BE2C (cell line): Measurements from ENCODE around the gene SPHK2.

ENCODE experiments used
- DNase-seq: peaks from one replicate; pipeline ENCODE4 v3.0.0-alpha.2; 2020
- H3K27me3 ChIP-seq: fragments of 250-450 bp; sonication (Bioruptor Pico); 2 replicates; pipeline ENCODE4 v1.5.1; 2020; ENCODE audit warnings: mild to moderate bottlenecking
- H3K36me3 ChIP-seq: fragments of 250-450 bp; sonication (Bioruptor Pico); 2 replicates; pipeline ENCODE4 v1.5.1; 2020; ENCODE audit warnings: mild to moderate bottlenecking
- H3K4me1 ChIP-seq: fragments of 250-450 bp; sonication (Bioruptor Pico); 2 replicates; pipeline ENCODE4 v1.5.1; 2020
- H3K4me3 ChIP-seq: 2 replicates; pipeline ENCODE4 v1.5.1; 2011; ENCODE audit warnings: low read depth, low read length
- H3K9me3 ChIP-seq: fragments of 250-450 bp; sonication (Bioruptor Pico); 2 replicates; pipeline ENCODE4 v1.5.1; 2020
- TF ChIP-seq, protein P1 (sequence below): IDR thresholded peaks from 2 replicates; pipeline ENCODE4 v1.5.1; 2012; ENCODE audit warnings: mild to moderate bottlenecking, low read depth, low read length

The SPHK2 gene

DNA sequence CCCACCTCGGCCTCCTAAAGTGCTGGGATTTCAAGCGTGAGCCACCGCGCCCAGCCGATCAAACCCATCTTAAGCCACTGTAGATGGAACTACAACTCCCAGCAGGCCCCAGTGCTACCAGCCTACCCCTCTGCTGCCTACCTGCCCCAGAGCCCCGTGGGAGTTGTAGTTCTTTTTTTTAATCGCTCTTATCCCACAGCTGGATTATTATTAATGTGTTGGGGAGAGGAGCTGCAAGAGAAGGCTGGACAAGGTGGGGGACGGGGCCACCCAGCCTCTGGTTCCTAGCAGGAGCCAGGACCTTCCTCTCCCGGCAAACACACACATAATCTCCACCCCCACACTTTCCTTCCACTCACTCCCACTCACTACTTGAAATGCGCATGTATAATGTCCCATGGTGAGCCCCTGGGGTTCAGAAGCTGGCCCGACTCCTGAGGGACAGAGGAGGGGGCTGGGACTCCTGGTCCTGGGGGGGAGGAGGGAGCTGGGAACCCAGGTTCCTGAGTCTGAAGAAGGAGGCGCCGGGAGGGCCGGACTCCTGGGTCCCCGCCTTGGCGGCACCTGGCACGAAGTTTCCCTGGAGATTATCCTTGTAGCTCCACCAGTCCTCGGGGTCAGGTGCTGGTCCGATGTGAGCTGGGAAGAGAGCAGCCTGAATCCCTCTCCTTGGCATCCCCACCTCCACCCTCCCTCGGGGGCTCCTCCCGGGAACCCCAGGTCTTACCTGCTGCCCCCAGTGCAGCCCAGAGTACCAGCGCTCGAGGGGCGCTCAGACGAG lies 25.7 kb downstream of the SPHK2 start:
- TF ChIP-seq, protein P1, sequence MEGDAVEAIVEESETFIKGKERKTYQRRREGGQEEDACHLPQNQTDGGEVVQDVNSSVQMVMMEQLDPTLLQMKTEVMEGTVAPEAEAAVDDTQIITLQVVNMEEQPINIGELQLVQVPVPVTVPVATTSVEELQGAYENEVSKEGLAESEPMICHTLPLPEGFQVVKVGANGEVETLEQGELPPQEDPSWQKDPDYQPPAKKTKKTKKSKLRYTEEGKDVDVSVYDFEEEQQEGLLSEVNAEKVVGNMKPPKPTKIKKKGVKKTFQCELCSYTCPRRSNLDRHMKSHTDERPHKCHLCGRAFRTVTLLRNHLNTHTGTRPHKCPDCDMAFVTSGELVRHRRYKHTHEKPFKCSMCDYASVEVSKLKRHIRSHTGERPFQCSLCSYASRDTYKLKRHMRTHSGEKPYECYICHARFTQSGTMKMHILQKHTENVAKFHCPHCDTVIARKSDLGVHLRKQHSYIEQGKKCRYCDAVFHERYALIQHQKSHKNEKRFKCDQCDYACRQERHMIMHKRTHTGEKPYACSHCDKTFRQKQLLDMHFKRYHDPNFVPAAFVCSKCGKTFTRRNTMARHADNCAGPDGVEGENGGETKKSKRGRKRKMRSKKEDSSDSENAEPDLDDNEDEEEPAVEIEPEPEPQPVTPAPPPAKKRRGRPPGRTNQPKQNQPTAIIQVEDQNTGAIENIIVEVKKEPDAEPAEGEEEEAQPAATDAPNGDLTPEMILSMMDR = no peak
- Histone ChIP-seq H3K4me1 (no peaks in the 10 kb centered on the region), H3K9me3 (no peaks in the 10 kb centered on the region), H3K27me3 (no peaks in the 10 kb centered on the region), H3K36me3 (no peaks in the 10 kb centered on the region), H3K4me3 (peak overlapping the region; percentile 69)
- DNase-seq = peak; percentile 80

DNA sequence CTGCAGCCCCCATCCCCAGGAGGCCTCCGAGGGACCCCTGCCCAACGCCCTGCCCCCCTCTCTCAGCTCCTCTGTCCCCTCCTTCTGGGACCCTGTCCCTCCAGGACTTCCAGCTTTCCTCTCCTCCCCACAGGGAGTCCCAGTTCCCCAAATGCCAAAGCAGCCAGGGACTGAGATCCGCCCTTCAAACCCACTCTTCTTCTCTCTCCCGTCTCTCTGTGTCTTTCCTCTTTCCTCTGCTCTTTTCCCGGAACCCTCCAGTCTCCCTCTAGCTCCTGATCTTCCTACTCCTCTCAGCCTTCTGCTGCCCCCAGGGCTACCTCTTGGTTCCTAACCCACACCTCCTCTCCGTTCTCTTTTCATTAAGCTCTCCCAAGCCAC lies 26.3 kb downstream of the SPHK2 start:
- Histone ChIP-seq H3K36me3 (no peaks in the 10 kb centered on the region), H3K9me3 (no peaks in the 10 kb centered on the region), H3K4me1 (no peaks in the 10 kb centered on the region), H3K4me3 (peak overlapping the region; percentile 69), H3K27me3 (no peaks in the 10 kb centered on the region)
- peak; percentile 24 for DNase-seq
- TF ChIP-seq, protein P1 = no peak

DNA sequence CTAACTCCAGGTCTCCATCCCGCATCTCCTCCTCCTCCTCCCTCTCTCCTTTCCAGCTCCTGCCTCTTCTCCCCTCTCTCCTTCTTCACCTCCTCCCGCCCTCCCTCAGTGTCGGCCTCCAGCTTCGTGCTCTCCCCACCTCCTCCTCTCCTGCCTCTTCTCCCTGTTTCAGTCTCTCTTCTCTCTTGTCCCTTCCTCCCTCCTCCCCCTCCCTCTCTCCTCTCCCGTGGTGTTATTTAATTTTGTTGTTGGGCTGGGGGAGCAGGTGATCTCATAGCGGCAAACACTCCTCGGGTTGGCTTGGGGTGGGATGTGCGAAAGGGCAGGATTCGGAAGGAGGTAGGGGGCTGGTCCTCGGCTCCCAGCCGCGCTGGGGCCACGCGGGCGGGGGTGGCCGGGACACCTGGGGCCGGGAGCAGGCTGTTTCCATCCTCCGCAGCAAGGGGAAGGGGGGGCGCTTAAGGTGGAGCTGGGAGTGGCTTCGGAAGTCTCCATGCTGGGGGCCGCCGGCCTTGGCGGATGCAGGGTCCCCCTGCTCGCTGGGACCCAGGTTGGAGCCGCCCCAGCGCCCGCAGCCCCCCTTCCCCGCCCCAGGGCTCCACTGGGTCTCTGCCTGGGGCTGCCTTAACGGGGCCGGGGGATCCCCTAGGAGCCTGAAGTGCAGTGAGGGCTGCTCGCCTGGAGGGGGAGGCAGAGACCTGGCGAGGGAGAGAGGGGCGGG lies 26.9 kb downstream of the SPHK2 start, which contains the start of gene CA11:
Gene CA11, minus strand, starts transcription at position 187 of the 721 bp plus-strand sequence. CDS start 555 bp downstream, outside the sequence.
- H3K27me3 ChIP-seq = no peaks in the 10 kb centered on the region
- H3K4me3 ChIP-seq = peak within 1 kb of the TSS; percentile 69
- TF ChIP-seq, protein P1 = peak; percentile 80
- H3K9me3 ChIP-seq = no peaks in the 10 kb centered on the region
- H3K36me3 ChIP-seq = no peaks in the 10 kb centered on the region
- no peaks in the 10 kb centered on the region for H3K4me1 ChIP-seq
- peak; percentile 94 for DNase-seq

DNA sequence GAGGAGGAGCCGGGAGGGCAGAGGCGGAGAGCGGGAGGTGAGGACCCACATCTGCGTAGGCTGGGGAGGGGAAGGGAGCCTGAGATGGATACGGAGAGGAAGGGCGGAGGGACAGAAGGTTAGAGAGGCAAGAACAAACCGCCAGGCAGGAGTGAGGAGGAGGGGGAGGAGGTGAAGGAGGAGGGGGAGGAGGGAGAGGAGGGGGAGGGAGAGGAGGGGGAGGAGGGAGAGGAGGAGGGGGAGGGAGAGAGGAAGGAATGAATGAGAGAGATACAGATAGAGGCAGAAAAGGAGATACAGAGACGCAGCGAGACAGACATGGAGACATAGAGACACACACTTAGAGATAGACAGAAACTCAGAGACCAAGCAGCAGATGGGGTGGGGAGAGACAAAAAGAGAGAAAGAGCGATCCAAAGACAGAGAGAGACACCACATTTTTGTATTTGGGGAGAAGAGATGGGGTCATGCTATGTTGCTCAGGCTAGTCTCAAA lies 27.5 kb downstream of the SPHK2 start:
- no peaks in the 10 kb centered on the region for H3K4me1 ChIP-seq
- H3K36me3 ChIP-seq = no peaks in the 10 kb centered on the region
- H3K27me3 ChIP-seq = no peaks in the 10 kb centered on the region
- TF ChIP-seq, protein P1 = no peak
- no peak for DNase-seq
- peak overlapping the region; percentile 69 for H3K4me3 ChIP-seq
- H3K9me3 ChIP-seq = no peaks in the 10 kb centered on the region

DNA sequence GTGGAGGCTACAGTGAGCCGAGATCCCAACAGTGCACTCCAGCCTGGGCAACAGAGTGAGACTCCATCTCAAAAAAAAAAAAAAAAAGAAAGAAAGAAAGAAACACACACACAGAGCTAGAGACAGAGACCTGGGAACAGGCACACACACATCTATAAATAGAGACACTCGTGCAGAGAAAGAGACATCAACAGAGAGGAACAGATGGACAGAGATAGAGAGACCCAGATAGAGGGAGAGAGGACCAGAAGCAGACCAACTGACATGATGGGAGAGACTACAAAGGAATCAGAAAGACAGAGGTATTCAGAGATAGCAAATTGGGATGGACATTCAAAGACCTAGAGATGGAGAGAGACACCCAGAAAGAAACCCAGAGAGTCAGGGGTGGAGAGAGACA lies 28.8 kb downstream of the SPHK2 start:
- TF ChIP-seq, protein P1 = no peak
- no peaks in the 10 kb centered on the region for H3K9me3 ChIP-seq
- no peaks in the 10 kb centered on the region for H3K36me3 ChIP-seq
- H3K4me3 ChIP-seq = no peak overlapping the region
- H3K27me3 ChIP-seq = no peaks in the 10 kb centered on the region
- no peak for DNase-seq
- H3K4me1 ChIP-seq = no peaks in the 10 kb centered on the region
